Stimulated activated CD8-positive, alpha-beta memory T cell treated with anti-CD3 and anti-CD28 coated beads, Interleukin-2, amount 100 ng/mL, for 48 hours (primary cell): ENCODE results near the gene FNDC3B.
A peak's percentile ranks its signal among the peaks of the same experiment; 100 is the strongest.
"Not testable (repeated sequence)": the region's sequence is repeated elsewhere in the genome, so short reads cannot be mapped to it uniquely, and the experiment has no call there.

Source experiments
- DNase-seq, 2 donors: peaks; one replicate each; pipeline ENCODE4 v3.0.0-alpha.2; 2020; ENCODE audit warnings: low read depth in 2 of 2

The FNDC3B gene

GRCh38 chr3:172031996-172032395, 7.4 kb upstream of the FNDC3B start:
- DNase-seq: no peak

- DNase-seq: no peak
Measured at GRCh38 chr3:172033396-172033795, 6.0 kb upstream of the FNDC3B start.

GRCh38 chr3:172034786-172035685, 4.3 kb upstream of the FNDC3B start:
- DNase-seq: no peak

- no peak for DNase-seq
Measured at GRCh38 chr3:172036541-172037215, 2.7 kb upstream of the FNDC3B start.

GRCh38 chr3:172038798-172039435, 461 bp upstream of the FNDC3B start:
- no peak for DNase-seq

GRCh38 chr3:172040078-172040980, 951 bp downstream of the FNDC3B start:
- peak; percentile 8 to 22 for DNase-seq

GRCh38 chr3:172040981-172041963, 1.9 kb downstream of the FNDC3B start:
- no peak for DNase-seq

- DNase-seq: no peak
Measured at GRCh38 chr3:172042136-172042662, 2.8 kb downstream of the FNDC3B start.

- not testable (repeated sequence) for DNase-seq
Measured at GRCh38 chr3:172042663-172043179, 3.3 kb downstream of the FNDC3B start.

GRCh38 chr3:172043233-172043632, 3.9 kb downstream of the FNDC3B start:
- no peak for DNase-seq

GRCh38 chr3:172043766-172044165, 4.4 kb downstream of the FNDC3B start:
- DNase-seq: no peak

- DNase-seq: no peak
Measured at GRCh38 chr3:172044833-172045585, 5.6 kb downstream of the FNDC3B start.

GRCh38 chr3:172046268-172046915, 7.0 kb downstream of the FNDC3B start:
- no peak for DNase-seq

GRCh38 chr3:172047567-172048115, 8.3 kb downstream of the FNDC3B start:
- DNase-seq: no peak

- DNase-seq: no peak
Measured at GRCh38 chr3:172048599-172048998, 9.2 kb downstream of the FNDC3B start.

GRCh38 chr3:172051310-172051956, 12.1 kb downstream of the FNDC3B start:
- DNase-seq: no peak

GRCh38 chr3:172051957-172052354, 12.6 kb downstream of the FNDC3B start:
- no peak for DNase-seq

- no peak for DNase-seq
Measured at GRCh38 chr3:172052405-172052804, 13.0 kb downstream of the FNDC3B start.
